ENCODE results near the gene KCND2.

KCND2 gene

GRCh38 chr7:120412139-120413050, 139.4 kb downstream of the KCND2 start:
- Mint-ChIP-seq H3K4me1 (ENCODE audit: low read depth) (no peaks in the 10 kb centered on the region), H3K9me3 (no peaks in the 10 kb centered on the region), H3K36me3 (ENCODE audit: low read depth) (no peaks in the 10 kb centered on the region), H3K27me3 (no peaks in the 10 kb centered on the region), H3K27ac (no peak overlapping the region), H3K4me3 (no peak overlapping the region)

GRCh38 chr7:120413164-120413563, 140.2 kb downstream of the KCND2 start:
- H3K27me3 Mint-ChIP-seq: no peaks in the 10 kb centered on the region
- H3K36me3 Mint-ChIP-seq (ENCODE audit: low read depth): no peaks in the 10 kb centered on the region
- H3K27ac Mint-ChIP-seq: no peak overlapping the region
- H3K4me1 Mint-ChIP-seq (ENCODE audit: low read depth): no peaks in the 10 kb centered on the region
- no peaks in the 10 kb centered on the region for H3K9me3 Mint-ChIP-seq
- no peak overlapping the region for H3K4me3 Mint-ChIP-seq

DNA sequence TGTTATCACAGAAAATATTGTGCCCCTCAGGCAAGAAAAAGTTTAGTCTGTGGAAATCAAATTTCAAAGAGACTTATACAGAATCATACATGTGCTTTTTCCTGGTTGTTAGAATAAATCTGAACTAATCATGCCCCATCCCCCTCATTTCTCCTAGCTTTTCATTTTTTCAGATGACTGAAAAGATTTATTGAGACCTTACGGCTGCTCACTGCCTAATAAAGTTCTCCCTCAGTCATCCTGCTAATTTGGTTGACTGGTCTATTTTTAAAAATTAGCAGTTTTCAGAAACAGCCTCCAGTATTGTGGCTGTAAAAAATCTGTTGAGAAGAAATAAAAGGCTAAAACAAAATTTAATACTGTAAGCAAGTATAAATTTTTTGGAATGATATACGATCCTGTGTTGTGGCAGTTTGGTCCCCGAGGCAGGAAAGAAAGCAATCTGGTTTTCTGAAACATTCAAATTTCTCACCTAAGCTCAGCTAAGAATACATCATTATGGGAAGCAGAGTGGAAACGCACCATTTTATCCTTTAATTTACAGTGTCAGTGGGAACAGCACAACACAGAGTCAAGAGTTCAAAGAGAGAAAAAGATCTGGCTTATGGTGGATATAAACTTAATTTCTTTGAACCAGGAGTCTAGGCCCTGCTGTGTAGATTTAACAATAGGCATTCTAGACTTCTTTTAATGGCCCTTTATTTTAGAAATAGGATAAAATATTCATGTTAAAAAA, 144.4 kb downstream of the KCND2 start:
- no peaks in the 10 kb centered on the region for H3K4me1 Mint-ChIP-seq (ENCODE audit: low read depth)
- no peaks in the 10 kb centered on the region for H3K27me3 Mint-ChIP-seq
- no peaks in the 10 kb centered on the region for H3K36me3 Mint-ChIP-seq (ENCODE audit: low read depth)
- no peak overlapping the region for H3K27ac Mint-ChIP-seq
- H3K4me3 Mint-ChIP-seq: no peak overlapping the region
- H3K9me3 Mint-ChIP-seq: peaks cover 3% of the 10 kb centered on the region

DNA sequence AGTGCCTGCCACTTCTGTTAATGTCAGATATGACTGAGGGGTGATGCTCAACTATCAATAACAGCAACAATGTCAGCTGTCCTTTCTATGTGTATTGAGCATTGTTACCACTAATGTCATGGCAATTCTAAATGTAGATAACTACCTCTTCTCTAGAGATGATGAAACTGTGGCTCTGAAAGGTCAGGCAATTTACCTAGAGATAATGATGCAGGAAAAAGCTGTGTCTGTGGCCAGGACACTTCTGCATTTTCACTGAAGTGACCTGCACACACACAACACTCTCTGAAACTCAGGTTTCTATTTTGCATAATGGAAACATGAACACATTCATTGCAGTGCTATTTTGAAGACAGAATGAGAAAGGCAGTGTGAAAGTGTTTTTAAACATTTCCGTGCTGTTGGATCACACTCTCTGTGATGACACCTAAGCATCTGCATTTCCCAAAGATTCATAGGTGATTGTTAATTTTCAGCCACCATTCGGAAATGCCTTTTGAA, 148.2 kb downstream of the KCND2 start:
- no peaks in the 10 kb centered on the region for H3K36me3 Mint-ChIP-seq (ENCODE audit: low read depth)

GRCh38 chr7:120431016-120431415, 158.0 kb downstream of the KCND2 start:
- H3K27ac Mint-ChIP-seq: no peak overlapping the region
- H3K4me3 Mint-ChIP-seq: no peak overlapping the region
- H3K4me1 Mint-ChIP-seq (ENCODE audit: low read depth): no peaks in the 10 kb centered on the region
- no peaks in the 10 kb centered on the region for H3K27me3 Mint-ChIP-seq
- H3K36me3 Mint-ChIP-seq (ENCODE audit: low read depth): no peaks in the 10 kb centered on the region
- H3K9me3 Mint-ChIP-seq: peaks cover 9% of the 10 kb centered on the region

More for the DNA sequence above, 148.2 kb downstream of the KCND2 start:
- peaks cover 3% of the 10 kb centered on the region for H3K9me3 Mint-ChIP-seq
- no peaks in the 10 kb centered on the region for H3K27me3 Mint-ChIP-seq
- H3K27ac Mint-ChIP-seq: no peak overlapping the region
- H3K4me1 Mint-ChIP-seq (ENCODE audit: low read depth): no peaks in the 10 kb centered on the region
- H3K4me3 Mint-ChIP-seq: no peak overlapping the region

GRCh38 chr7:120436487-120437060, 163.6 kb downstream of the KCND2 start:
- Mint-ChIP-seq H3K36me3 (ENCODE audit: low read depth) (no peaks in the 10 kb centered on the region), H3K27me3 (no peaks in the 10 kb centered on the region), H3K27ac (no peak overlapping the region), H3K9me3 (peaks cover 4% of the 10 kb centered on the region), H3K4me3 (no peak overlapping the region), H3K4me1 (ENCODE audit: low read depth) (no peaks in the 10 kb centered on the region)

DNA sequence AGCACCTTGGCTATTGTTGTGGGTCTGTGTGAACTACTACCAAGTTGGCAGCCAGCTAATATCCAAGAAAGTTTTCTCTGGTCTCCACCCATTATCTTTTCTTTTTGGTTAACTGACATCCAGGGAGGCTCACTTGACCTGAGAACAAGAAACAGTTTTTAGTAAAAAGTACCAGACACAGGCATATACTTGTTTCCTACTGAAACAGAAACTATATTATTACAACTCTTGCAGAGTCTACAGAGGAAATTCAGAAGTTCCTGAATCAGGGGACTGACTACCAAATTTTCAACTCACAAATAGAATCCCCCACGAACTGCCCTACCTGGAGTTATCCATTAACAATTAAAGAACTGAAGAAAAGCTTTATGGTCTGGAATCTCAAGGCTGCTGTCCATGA, 168.9 kb downstream of the KCND2 start:
- Mint-ChIP-seq H3K27ac (no peak overlapping the region), H3K4me1 (ENCODE audit: low read depth) (no peaks in the 10 kb centered on the region), H3K36me3 (ENCODE audit: low read depth) (no peaks in the 10 kb centered on the region), H3K9me3 (peaks cover 3% of the 10 kb centered on the region), H3K27me3 (no peaks in the 10 kb centered on the region), H3K4me3 (no peak overlapping the region)

- Mint-ChIP-seq H3K36me3 (ENCODE audit: low read depth) (no peaks in the 10 kb centered on the region), H3K4me1 (ENCODE audit: low read depth) (no peaks in the 10 kb centered on the region), H3K27me3 (no peaks in the 10 kb centered on the region), H3K27ac (no peak overlapping the region), H3K9me3 (peaks cover 3% of the 10 kb centered on the region), H3K4me3 (no peak overlapping the region)
These were observed 169.9 kb downstream of the KCND2 start for GRCh38 chr7:120442838-120443237.

DNA sequence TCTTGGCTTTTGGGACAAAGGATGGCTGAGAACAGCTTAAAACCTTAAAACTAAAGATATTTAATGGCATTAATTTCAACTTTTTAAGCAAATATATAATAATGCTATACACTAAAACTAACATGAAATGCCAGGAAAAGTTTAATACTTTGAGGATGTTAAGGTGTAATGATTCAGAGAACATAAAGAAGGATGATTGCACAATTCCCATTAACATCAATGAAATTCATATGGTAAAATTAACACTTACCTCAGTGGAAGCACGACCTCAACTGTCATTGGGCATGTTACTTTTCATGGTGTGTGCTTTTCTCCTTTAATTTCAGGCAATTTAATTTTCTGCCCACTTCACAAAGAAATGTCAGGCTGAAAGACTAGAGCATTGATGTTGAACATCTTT, 171.7 kb downstream of the KCND2 start:
- Mint-ChIP-seq H3K4me3 (no peak overlapping the region), H3K36me3 (ENCODE audit: low read depth) (no peaks in the 10 kb centered on the region), H3K27ac (no peak overlapping the region), H3K4me1 (ENCODE audit: low read depth) (no peaks in the 10 kb centered on the region), H3K27me3 (no peaks in the 10 kb centered on the region), H3K9me3 (peaks cover 3% of the 10 kb centered on the region)

GRCh38 chr7:120445276-120445675, 172.3 kb downstream of the KCND2 start:
- Mint-ChIP-seq H3K4me3 (no peak overlapping the region), H3K4me1 (ENCODE audit: low read depth) (no peaks in the 10 kb centered on the region), H3K36me3 (ENCODE audit: low read depth) (no peaks in the 10 kb centered on the region), H3K27ac (no peak overlapping the region), H3K9me3 (peaks cover 3% of the 10 kb centered on the region), H3K27me3 (no peaks in the 10 kb centered on the region)

GRCh38 chr7:120452665-120453064, 179.7 kb downstream of the KCND2 start:
- H3K27me3 Mint-ChIP-seq: no peaks in the 10 kb centered on the region
- peaks cover 22% of the 10 kb centered on the region for H3K9me3 Mint-ChIP-seq
- no peaks in the 10 kb centered on the region for H3K36me3 Mint-ChIP-seq (ENCODE audit: low read depth)
- H3K4me3 Mint-ChIP-seq: no peak overlapping the region
- H3K4me1 Mint-ChIP-seq (ENCODE audit: low read depth): no peaks in the 10 kb centered on the region
- no peak overlapping the region for H3K27ac Mint-ChIP-seq

DNA sequence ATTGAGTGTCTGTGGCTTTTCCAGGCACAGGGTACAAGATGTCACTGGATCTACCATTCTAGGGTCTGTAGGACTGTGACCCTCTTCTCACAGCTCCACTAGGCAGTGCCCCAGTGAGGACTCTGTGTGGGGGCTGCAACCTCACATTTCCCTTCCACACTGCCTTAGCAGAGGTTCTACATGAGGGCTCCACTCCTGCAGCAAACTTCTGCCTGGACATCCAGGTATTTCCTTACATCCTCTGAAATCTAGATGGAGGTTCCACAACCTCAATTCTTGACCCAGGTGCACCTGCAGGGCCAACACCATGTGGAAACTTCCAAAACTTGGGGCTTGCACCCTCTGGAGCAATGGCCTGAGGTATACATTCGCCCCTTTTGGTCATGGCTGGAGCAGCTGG, 183.7 kb downstream of the KCND2 start:
- Mint-ChIP-seq H3K36me3 (ENCODE audit: low read depth) (no peaks in the 10 kb centered on the region), H3K4me3 (no peak overlapping the region), H3K27ac (no peak overlapping the region), H3K27me3 (no peaks in the 10 kb centered on the region), H3K4me1 (ENCODE audit: low read depth) (no peaks in the 10 kb centered on the region), H3K9me3 (peaks cover 25% of the 10 kb centered on the region)

DNA sequence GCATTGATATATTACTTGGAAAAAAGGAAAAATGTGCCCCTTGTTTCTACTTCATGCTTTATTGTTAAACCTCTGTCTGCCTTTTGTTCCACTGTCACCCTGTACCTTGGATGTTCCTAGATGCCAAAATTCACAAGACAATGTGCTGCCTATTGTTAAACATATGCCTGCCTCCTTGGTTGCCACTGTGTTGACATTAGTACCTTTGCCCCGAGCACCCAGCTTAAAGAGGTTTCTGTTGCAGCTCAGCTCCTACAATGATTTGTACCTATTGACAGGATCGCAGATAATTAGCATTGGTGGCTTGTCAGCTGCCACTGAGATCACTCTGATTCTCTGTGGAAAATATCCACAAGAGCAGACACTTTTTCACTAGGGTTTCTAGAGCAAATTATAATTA, 188.0 kb downstream of the KCND2 start:
- H3K36me3 Mint-ChIP-seq (ENCODE audit: low read depth): no peaks in the 10 kb centered on the region
- no peaks in the 10 kb centered on the region for H3K27me3 Mint-ChIP-seq
- no peak overlapping the region for H3K27ac Mint-ChIP-seq
- no peak overlapping the region for H3K4me3 Mint-ChIP-seq
- no peaks in the 10 kb centered on the region for H3K4me1 Mint-ChIP-seq (ENCODE audit: low read depth)
- peaks cover 17% of the 10 kb centered on the region for H3K9me3 Mint-ChIP-seq

GRCh38 chr7:120462991-120463390, 190.0 kb downstream of the KCND2 start:
- Mint-ChIP-seq H3K4me1 (ENCODE audit: low read depth) (no peaks in the 10 kb centered on the region), H3K9me3 (peaks cover 10% of the 10 kb centered on the region), H3K27me3 (no peaks in the 10 kb centered on the region), H3K27ac (no peak overlapping the region), H3K36me3 (ENCODE audit: low read depth) (no peaks in the 10 kb centered on the region), H3K4me3 (no peak overlapping the region)

DNA sequence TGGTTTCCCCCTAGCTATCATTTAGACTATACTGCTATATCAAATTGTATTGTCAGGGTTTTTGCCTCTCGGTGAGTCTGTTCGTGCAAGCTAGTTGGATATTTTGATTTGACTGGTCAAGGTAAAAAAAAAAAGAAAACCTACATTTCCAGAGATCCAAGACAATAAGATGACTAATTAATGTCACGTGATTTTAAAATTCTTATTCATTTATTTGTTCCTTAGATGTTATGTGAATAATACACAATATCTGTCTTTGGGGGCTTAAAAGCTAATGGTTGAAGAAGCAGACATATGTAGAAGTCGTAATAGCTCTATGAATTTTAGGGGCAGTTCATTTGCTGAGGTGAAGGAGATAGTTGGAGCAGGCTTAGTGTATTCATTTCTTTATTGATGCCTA, 191.1 kb downstream of the KCND2 start:
- Mint-ChIP-seq H3K36me3 (ENCODE audit: low read depth) (no peaks in the 10 kb centered on the region), H3K27ac (no peak overlapping the region), H3K4me3 (no peak overlapping the region), H3K9me3 (peaks cover 5% of the 10 kb centered on the region), H3K4me1 (ENCODE audit: low read depth) (no peaks in the 10 kb centered on the region), H3K27me3 (no peaks in the 10 kb centered on the region)
